Smooth muscle cell (in vitro differentiated cells): ENCODE data around the gene KIAA0825. TPM values are rescaled to one million over a fixed set of nuclear protein-coding genes. Genes with fewer than 3 reads are reported as not detected.
A peak's percentile ranks its signal among the peaks of the same experiment; 100 is the strongest.

ENCODE experiments used
- DNase-seq: peaks from one replicate; lab custom pipeline; 2025; ENCODE audit not compliant: unreplicated experiment; lab: John Stamatoyannopoulos, UW
- H2AFZ ChIP-seq: fragments of 200-600 bp; sonication (generic); 2 replicates; pipeline ENCODE4 v1.6.0; 2016; ENCODE audit warnings: antibody characterized with exemption, low read depth, mild to moderate bottlenecking
- H3F3A ChIP-seq: fragments of 200-600 bp; sonication (generic); 2 replicates; pipeline ENCODE4 v1.6.0; 2017; ENCODE audit warnings: antibody characterized with exemption, low read depth
- H3K27ac ChIP-seq: fragments of 200-600 bp; sonication (generic); 2 replicates; pipeline ENCODE4 v1.5.1; 2016; ENCODE audit warnings: low read depth, mild to moderate bottlenecking
- H3K27me3 ChIP-seq: fragments of 200-600 bp; sonication (generic); 2 replicates; pipeline ENCODE4 v1.6.1; 2016; ENCODE audit warnings: low read depth, mild to moderate bottlenecking
- H3K36me3 ChIP-seq: fragments of 200-600 bp; sonication (generic); 2 replicates; pipeline ENCODE4 v1.5.1; 2016; ENCODE audit warnings: low read depth
- H3K4me1 ChIP-seq: fragments of 200-600 bp; sonication (generic); 2 replicates; pipeline ENCODE4 v1.5.1; 2016; ENCODE audit warnings: low read depth
- H3K4me2 ChIP-seq: fragments of 200-600 bp; sonication (generic); 2 replicates; pipeline ENCODE4 v1.6.0; 2016; ENCODE audit warnings: mild to moderate bottlenecking
- H3K4me3 ChIP-seq: fragments of 200-600 bp; sonication (generic); 2 replicates; pipeline ENCODE4 v1.5.1; 2016; ENCODE audit warnings: mild to moderate bottlenecking
- H3K79me2 ChIP-seq: fragments of 200-600 bp; sonication (generic); 2 replicates; pipeline ENCODE4 v1.6.0; 2016; ENCODE audit warnings: low read depth, mild to moderate bottlenecking
- H3K9ac ChIP-seq: fragments of 200-600 bp; sonication (generic); 2 replicates; pipeline ENCODE4 v1.6.0; 2016; ENCODE audit warnings: low read depth
- H3K9me3 ChIP-seq: fragments of 200-600 bp; sonication (generic); replicated peaks from 2 replicates; pipeline ENCODE4 v1.5.1; 2016; ENCODE audit warnings: low read depth
- H4K20me1 ChIP-seq: fragments of 200-600 bp; sonication (generic); 2 replicates; pipeline ENCODE4 v1.6.0; 2016; ENCODE audit warnings: low read depth
- WGBS: methylation state at CpG from one replicate; pipeline ENCODE4 v1.1.7; 2016; ENCODE audit warnings: low lambda C conversion rate; 5-methylcytosine and 5-hydroxymethylcytosine counted together
- polyA plus RNA-seq: library from polyadenylated mRNA; unstranded; fragments of >200 nt; fragmentation: Nextera tagmentation; extraction: Ambion mirVana; gene quantifications from 2 replicates; pipeline ENCODE4 v1.2.1, GENCODE V29; 2016
- total RNA-seq: library from RNA; depleted of rRNA; stranded (reverse); fragments of >200 nt; gene quantifications from 2 replicates; pipeline ENCODE4 v1.2.3, GENCODE V29; 2014
- TF ChIP-seq, protein P1 (sequence below): fragments of 200-600 bp; sonication (generic); IDR thresholded peaks from 2 replicates; pipeline ENCODE4 v1.5.1; 2017; ENCODE audit warnings: borderline replicate concordance, mild to moderate bottlenecking, antibody characterized with exemption; ENCODE audit not compliant: insufficient read depth, poor library complexity, severe bottlenecking

The KIAA0825 gene
- total and polyA plus RNA-seq, 2 experiments from 2014 or later: 1.3 to 3.1 TPM

DNA sequence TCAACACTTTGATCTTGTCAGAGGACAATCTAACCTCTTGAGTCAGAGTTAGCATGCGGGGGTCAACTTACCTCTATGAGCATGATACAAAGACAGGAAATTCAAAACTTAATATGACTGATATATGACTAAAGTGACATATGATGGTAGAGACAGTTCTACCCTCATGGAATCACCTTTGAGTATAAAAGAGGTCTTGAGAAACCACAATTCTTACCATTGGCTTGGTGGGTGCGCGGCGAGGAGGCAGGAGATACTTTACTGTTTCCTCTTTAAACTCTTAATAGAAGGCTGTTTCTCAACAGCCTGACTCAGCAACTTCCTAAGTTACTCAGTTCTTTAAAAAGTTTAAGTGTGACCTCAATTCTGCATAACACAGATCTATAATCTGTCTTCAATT lies 372.8 kb downstream of the KIAA0825 start:
- Histone ChIP-seq H3K27me3 (no peaks in the 10 kb centered on the region), H4K20me1 (no peaks in the 10 kb centered on the region), H3F3A (no peaks in the 10 kb centered on the region), H3K4me2 (peak overlapping the region; percentile 32), H3K9ac (no peak overlapping the region), H3K79me2 (no peaks in the 10 kb centered on the region), H3K36me3 (no peaks in the 10 kb centered on the region), H3K4me3 (no peak overlapping the region), H2AFZ (no peak overlapping the region), H3K9me3 (no peaks in the 10 kb centered on the region), H3K27ac (no peak overlapping the region), H3K4me1 (no peaks in the 10 kb centered on the region)
- TF ChIP-seq, protein P1, sequence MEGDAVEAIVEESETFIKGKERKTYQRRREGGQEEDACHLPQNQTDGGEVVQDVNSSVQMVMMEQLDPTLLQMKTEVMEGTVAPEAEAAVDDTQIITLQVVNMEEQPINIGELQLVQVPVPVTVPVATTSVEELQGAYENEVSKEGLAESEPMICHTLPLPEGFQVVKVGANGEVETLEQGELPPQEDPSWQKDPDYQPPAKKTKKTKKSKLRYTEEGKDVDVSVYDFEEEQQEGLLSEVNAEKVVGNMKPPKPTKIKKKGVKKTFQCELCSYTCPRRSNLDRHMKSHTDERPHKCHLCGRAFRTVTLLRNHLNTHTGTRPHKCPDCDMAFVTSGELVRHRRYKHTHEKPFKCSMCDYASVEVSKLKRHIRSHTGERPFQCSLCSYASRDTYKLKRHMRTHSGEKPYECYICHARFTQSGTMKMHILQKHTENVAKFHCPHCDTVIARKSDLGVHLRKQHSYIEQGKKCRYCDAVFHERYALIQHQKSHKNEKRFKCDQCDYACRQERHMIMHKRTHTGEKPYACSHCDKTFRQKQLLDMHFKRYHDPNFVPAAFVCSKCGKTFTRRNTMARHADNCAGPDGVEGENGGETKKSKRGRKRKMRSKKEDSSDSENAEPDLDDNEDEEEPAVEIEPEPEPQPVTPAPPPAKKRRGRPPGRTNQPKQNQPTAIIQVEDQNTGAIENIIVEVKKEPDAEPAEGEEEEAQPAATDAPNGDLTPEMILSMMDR: no peak
- 73% methylated on average over 4 of the region's 4 CpGs for WGBS
- no peak for DNase-seq

DNA sequence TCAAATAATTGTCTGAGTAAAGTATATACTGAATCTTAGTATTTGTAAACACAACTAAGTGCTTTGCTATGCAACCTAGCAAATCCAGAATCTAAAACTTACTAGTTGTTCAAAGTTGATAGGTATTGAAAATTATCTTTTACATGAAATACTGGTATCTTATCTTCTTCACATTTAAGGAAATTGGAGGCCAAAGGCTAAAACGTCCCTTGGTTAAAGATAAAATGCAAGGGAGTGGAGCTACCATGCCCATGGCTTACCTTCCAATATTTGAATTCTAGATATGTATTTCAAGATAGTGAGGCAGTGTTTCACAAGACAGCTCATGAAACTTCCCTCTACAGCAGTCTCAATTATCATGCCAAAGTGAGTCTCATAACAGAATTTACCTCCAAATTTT lies 373.5 kb downstream of the KIAA0825 start:
- WGBS: 36% methylated on average over 1 of the region's 1 CpG
- Histone ChIP-seq H3K36me3 (no peaks in the 10 kb centered on the region), H3K9me3 (no peaks in the 10 kb centered on the region), H3K9ac (no peak overlapping the region), H3K4me1 (no peaks in the 10 kb centered on the region), H3K27me3 (no peaks in the 10 kb centered on the region), H3K4me3 (no peak overlapping the region), H3K4me2 (no peak overlapping the region), H4K20me1 (no peaks in the 10 kb centered on the region), H3F3A (no peaks in the 10 kb centered on the region), H2AFZ (no peak overlapping the region), H3K79me2 (no peaks in the 10 kb centered on the region), H3K27ac (no peak overlapping the region)
- no peak for DNase-seq
- TF ChIP-seq, protein P1: no peak

DNA sequence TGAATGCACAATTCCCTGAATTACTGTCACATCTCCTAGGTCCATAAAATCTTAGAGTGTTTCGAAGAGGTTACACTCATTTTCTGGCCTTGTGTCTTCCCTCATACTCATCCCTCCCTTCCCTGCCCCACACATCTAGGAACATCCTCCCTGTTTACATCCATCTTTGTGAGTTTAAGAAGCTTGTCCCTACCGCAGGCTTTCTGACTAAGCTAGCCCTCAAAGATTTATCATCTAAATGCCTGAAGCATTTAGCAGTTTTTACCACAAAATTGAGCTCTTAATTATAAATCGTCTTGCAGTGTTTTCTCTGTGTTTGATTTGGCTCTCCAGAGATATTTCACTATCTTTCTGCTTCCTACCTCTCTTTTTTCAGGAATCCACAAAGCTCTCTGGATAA lies 374.8 kb downstream of the KIAA0825 start:
- WGBS: 24% methylated on average over 3 of the region's 3 CpGs
- TF ChIP-seq, protein P1: no peak
- peak overlapping the region; percentile 20 for H3K27ac ChIP-seq
- no peaks in the 10 kb centered on the region for H3K27me3 ChIP-seq
- H3K9me3 ChIP-seq: no peaks in the 10 kb centered on the region
- H2AFZ ChIP-seq: no peak overlapping the region
- no peaks in the 10 kb centered on the region for H3K36me3 ChIP-seq
- H3K79me2 ChIP-seq: no peaks in the 10 kb centered on the region
- H4K20me1 ChIP-seq: no peaks in the 10 kb centered on the region
- no peaks in the 10 kb centered on the region for H3F3A ChIP-seq
- DNase-seq: no peak
- H3K4me1 ChIP-seq: no peaks in the 10 kb centered on the region
- H3K4me2 ChIP-seq: no peak overlapping the region
- no peak overlapping the region for H3K4me3 ChIP-seq
- no peak overlapping the region for H3K9ac ChIP-seq

DNA sequence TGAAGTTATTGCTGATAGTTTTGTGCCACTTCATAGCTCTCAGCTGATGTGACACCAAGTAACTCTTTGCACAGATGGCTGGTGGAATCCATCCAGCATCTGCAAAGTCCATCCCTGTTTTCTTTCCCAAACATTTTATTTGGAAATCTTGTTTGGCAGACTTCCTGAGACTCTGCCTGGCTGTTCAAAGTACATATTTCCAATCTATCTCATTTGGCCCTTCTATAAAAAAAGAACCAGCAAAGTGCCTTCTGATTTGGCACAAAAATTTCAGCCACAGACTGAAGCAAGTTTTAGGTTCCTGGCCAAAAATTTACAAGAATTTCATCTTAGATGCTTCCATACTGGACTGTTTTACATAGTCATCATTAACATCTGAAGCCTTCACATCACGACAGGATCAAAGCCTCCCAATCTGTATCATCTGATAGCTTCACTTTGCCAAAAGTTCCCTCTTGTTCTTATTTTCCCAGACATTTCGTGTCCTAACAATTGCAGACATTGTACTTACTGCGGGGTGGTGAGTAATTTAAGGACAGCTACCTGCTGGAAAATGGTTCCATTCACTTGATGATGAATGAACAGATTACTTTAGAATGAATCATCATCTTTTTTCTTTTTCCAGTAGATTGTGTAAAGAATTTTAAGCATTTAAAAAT lies 377.3 kb downstream of the KIAA0825 start:
- Histone ChIP-seq H3K4me1 (no peaks in the 10 kb centered on the region), H3K27me3 (no peaks in the 10 kb centered on the region), H3K27ac (peak overlapping the region; percentile 68), H3K9ac (no peak overlapping the region), H4K20me1 (no peaks in the 10 kb centered on the region), H3K4me3 (no peak overlapping the region), H3K9me3 (no peaks in the 10 kb centered on the region), H3K36me3 (no peaks in the 10 kb centered on the region), H3F3A (no peaks in the 10 kb centered on the region), H3K79me2 (no peaks in the 10 kb centered on the region), H2AFZ (no peak overlapping the region), H3K4me2 (peak overlapping the region; percentile 2)
- DNase-seq: no peak
- TF ChIP-seq, protein P1: no peak
- WGBS: 58% methylated on average over 3 of the region's 3 CpGs
